Measurements from ENCODE around the gene TP53AIP1. TPM values are rescaled to one million over a fixed set of nuclear protein-coding genes. Genes with fewer than 3 reads are reported as not detected.

The TP53AIP1 gene
- total RNA-seq, 2 experiments from 2014 or later, result 0.20 TPM; not detected in 1

DNA sequence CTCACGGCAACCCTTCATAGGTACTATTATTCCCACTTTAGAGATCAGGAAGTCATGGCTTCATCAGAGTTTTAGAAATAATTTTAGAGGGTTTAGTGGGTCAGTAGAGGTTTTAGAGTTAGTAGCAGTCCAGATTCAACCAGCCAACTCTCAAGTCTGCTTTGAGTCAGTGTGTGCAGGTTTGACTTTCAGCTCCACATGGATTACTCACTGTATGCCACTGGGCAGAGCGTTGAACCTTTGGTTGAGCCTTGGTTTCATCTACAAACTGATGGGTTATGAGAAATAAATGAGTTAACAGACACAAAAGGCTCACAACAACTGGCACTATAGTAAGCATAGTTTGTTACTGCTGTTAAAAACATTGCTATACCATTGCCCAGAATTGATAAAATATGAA is 19.0 kb upstream of the TP53AIP1 start:
- DNase-seq (no peak), ATAC-seq (ENCODE audit: poor library complexity) (no peak)
- H3K4me3 ChIP-seq (ENCODE audit: low read length), result no peak overlapping the region
- CTCF ChIA-PET, result no interaction called here
- intact Hi-C loops (cut with DNase I, micrococcal nuclease), result no loop called here
- Mint-ChIP-seq H3K4me3 (no peak overlapping the region), H3K27me3 (peaks cover 1% of the 10 kb centered on the region), H3K9me3 (no peaks in the 10 kb centered on the region), H3K27ac (no peak overlapping the region), H3K36me3 (ENCODE audit: low read depth) (no peaks in the 10 kb centered on the region), H3K4me1 (ENCODE audit: low read depth) (peaks cover 15% of the 10 kb centered on the region)
- H3K27me3 ChIP-seq (ENCODE audit: control insufficient read depth in 1 of 2, insufficient read depth in 2 of 2, low read length in 2 of 2), result peaks cover 0 to 7% of the 10 kb centered on the region in 2 experiments
- H3K9me3 ChIP-seq (ENCODE audit: control insufficient read depth in 1 of 2, insufficient read depth in 1 of 2, low read length in 2 of 2), result no peaks in the 10 kb centered on the region
- H3K4me1 ChIP-seq (ENCODE audit: insufficient read depth, low read length), result no peaks in the 10 kb centered on the region
- no peak overlapping the region for H3K27ac ChIP-seq (ENCODE audit: low read depth in 1 of 2, low read length in 2 of 2)
- no peak for TF ChIP-seq CTCF (IDR thresholded peaks at IDR 0.05)
- POLR2A ChIA-PET, result no interaction called here
- no peaks in the 10 kb centered on the region for H3K36me3 ChIP-seq (ENCODE audit: insufficient read depth, low read length)

GRCh38 chr11:128957202-128957482 is 14.5 kb upstream of the TP53AIP1 start:
- Histone ChIP-seq H3K36me3 (ENCODE audit: insufficient read depth, low read length) (no peaks in the 10 kb centered on the region), H3K4me3 (ENCODE audit: low read length) (no peak overlapping the region), H3K27me3 (ENCODE audit: control insufficient read depth in 1 of 2, insufficient read depth in 2 of 2, low read length in 2 of 2) (peaks cover 0 to 7% of the 10 kb centered on the region in 2 experiments), H3K9me3 (ENCODE audit: control insufficient read depth in 1 of 2, insufficient read depth in 1 of 2, low read length in 2 of 2) (no peaks in the 10 kb centered on the region), H3K27ac (ENCODE audit: low read depth in 1 of 2, low read length in 2 of 2) (no peak overlapping the region), H3K4me1 (ENCODE audit: insufficient read depth, low read length) (peaks cover 2% of the 10 kb centered on the region)
- no peaks in the 10 kb centered on the region for H3K9me3 Mint-ChIP-seq
- H3K4me1 Mint-ChIP-seq (ENCODE audit: low read depth), result peaks cover 4% of the 10 kb centered on the region
- peaks cover 5% of the 10 kb centered on the region for H3K27me3 Mint-ChIP-seq
- DNase-seq (no peak), ATAC-seq (ENCODE audit: poor library complexity) (no peak)
- ChIA-PET POLR2A (interaction anchor here (1.4 kb wide), 1 partner anchor 72 kb away, joined by 4 read pairs; no protein-coding TSS in a partner anchor), CTCF (interaction anchor here (1.2 to 1.6 kb wide), 5 partner anchors 9 to 73 kb away, joined by 3 to 8 read pairs (median 5); no protein-coding TSS in a partner anchor)
- no peak overlapping the region for H3K4me3 Mint-ChIP-seq
- H3K36me3 Mint-ChIP-seq (ENCODE audit: low read depth), result no peaks in the 10 kb centered on the region
- intact Hi-C loops (cut with DNase I, micrococcal nuclease), result loop anchor here (2.0 to 10.0 kb wide), 5 partner anchors 785 to 1112 kb away; no protein-coding TSS in a partner anchor
- no peak for TF ChIP-seq CTCF (IDR thresholded peaks at IDR 0.05)
- no peak overlapping the region for H3K27ac Mint-ChIP-seq

DNA sequence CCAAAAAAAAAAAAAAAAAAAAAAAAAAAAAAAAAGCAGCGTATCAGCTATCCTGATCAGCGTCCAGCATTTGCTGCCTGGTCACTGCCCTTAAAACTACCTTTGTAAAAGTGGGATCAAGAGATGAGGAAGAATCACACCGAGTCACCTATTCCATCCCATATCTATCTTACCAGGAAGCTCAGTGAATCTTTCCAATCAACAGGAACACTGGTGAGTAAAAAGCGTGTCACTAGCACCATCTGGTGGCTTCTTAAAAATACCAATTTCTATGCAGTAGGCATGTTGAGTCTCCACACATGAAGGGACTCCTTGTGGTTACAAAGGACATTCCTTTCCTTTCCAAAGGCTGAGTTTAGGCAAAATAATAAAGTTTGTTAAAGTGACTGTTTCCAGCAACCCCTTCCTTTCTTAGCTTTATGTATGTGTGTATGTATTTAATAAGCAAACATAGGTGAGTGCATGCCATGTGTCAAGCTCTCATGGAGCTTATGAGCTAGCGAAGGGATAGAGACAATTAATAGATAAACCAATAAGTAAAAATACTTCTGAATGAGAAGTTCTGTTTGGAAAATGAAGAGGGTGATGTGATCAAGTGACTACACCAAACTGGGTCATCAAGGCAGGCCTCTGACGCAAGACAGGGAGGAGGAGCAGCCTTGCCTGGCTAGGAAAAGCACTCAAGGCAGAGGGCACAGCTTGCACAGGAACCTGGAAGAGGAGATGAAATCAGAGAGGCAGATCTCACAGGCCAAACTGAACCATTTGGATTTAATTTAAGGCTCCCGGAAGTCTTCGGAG is 13.9 kb upstream of the TP53AIP1 start:
- H3K4me1 Mint-ChIP-seq (ENCODE audit: low read depth), result peaks cover 4% of the 10 kb centered on the region
- H3K27me3 ChIP-seq (ENCODE audit: control insufficient read depth in 1 of 2, insufficient read depth in 2 of 2, low read length in 2 of 2), result peaks cover 0 to 7% of the 10 kb centered on the region in 2 experiments
- H3K27ac Mint-ChIP-seq, result no peak overlapping the region
- POLR2A ChIA-PET, result interaction anchor here (0.7 to 1.4 kb wide), 2 partner anchors 14 to 72 kb away, joined by 4 read pairs; no protein-coding TSS in a partner anchor
- DNase-seq (peak in 4 of 14 experiments; percentile 31 to 67 (median 60)), ATAC-seq (ENCODE audit: poor library complexity) (no peak)
- intact Hi-C loops (cut with DNase I, micrococcal nuclease), result loop anchor here (1.0 to 10.0 kb wide), 7 partner anchors 72 to 1112 kb away; no protein-coding TSS in a partner anchor
- no peaks in the 10 kb centered on the region for H3K36me3 Mint-ChIP-seq (ENCODE audit: low read depth)
- peaks cover 5% of the 10 kb centered on the region for H3K27me3 Mint-ChIP-seq
- no peaks in the 10 kb centered on the region for H3K9me3 Mint-ChIP-seq
- H3K9me3 ChIP-seq (ENCODE audit: control insufficient read depth in 1 of 2, insufficient read depth in 1 of 2, low read length in 2 of 2), result no peaks in the 10 kb centered on the region
- peak; percentile 75 for TF ChIP-seq CTCF (IDR thresholded peaks at IDR 0.05)
- H3K4me3 Mint-ChIP-seq, result no peak overlapping the region
- H3K4me3 ChIP-seq (ENCODE audit: low read length), result no peak overlapping the region
- H3K36me3 ChIP-seq (ENCODE audit: insufficient read depth, low read length), result no peaks in the 10 kb centered on the region
- H3K4me1 ChIP-seq (ENCODE audit: insufficient read depth, low read length), result peaks cover 2% of the 10 kb centered on the region
- no peak overlapping the region for H3K27ac ChIP-seq (ENCODE audit: low read depth in 1 of 2, low read length in 2 of 2)
- CTCF ChIA-PET, result interaction anchor here (1.2 to 1.6 kb wide), 5 partner anchors 9 to 73 kb away, joined by 3 to 8 read pairs (median 5); no protein-coding TSS in a partner anchor
